Measurements from ENCODE around the gene RAB10.
"Not testable (repeated sequence)": the region's sequence is repeated elsewhere in the genome, so short reads cannot be mapped to it uniquely, and the experiment has no call there.

The RAB10 gene

GRCh38 chr2:26033818-26034636 is at the start of gene RAB10:
Gene RAB10 (plus strand): TSS chr2:26034084. CDS start chr2:26034609, 525 bp downstream.
- DNase-seq (ENCODE audit: low spot score): peak; percentile 100

- no peak for DNase-seq (ENCODE audit: low spot score)
Measured at GRCh38 chr2:25988134-25988533, 45.8 kb upstream of the RAB10 start.

GRCh38 chr2:25989154-25989553 is 44.7 kb upstream of the RAB10 start:
- DNase-seq (ENCODE audit: low spot score): no peak

- no peak for DNase-seq (ENCODE audit: low spot score)
Measured at GRCh38 chr2:25991965-25992364, 41.9 kb upstream of the RAB10 start.

- no peak for DNase-seq (ENCODE audit: low spot score)
Measured at GRCh38 chr2:25992556-25992955, 41.3 kb upstream of the RAB10 start.

- no peak for DNase-seq (ENCODE audit: low spot score)
Measured at GRCh38 chr2:25993049-25993448, 40.8 kb upstream of the RAB10 start.

GRCh38 chr2:25994509-25994908 is 39.4 kb upstream of the RAB10 start:
- no peak for DNase-seq (ENCODE audit: low spot score)

GRCh38 chr2:25996844-25997243 is 37.0 kb upstream of the RAB10 start:
- no peak for DNase-seq (ENCODE audit: low spot score)

GRCh38 chr2:25998816-25999383 is 35.0 kb upstream of the RAB10 start:
- DNase-seq (ENCODE audit: low spot score): not testable (repeated sequence)

- not testable (repeated sequence) for DNase-seq (ENCODE audit: low spot score)
Measured at GRCh38 chr2:25999406-25999805, 34.5 kb upstream of the RAB10 start.

GRCh38 chr2:26000561-26001082 is 33.3 kb upstream of the RAB10 start:
- DNase-seq (ENCODE audit: low spot score): no peak

- DNase-seq (ENCODE audit: low spot score): no peak
Measured at GRCh38 chr2:26001743-26002351, 32.0 kb upstream of the RAB10 start.

- no peak for DNase-seq (ENCODE audit: low spot score)
Measured at GRCh38 chr2:26002632-26003310, 31.1 kb upstream of the RAB10 start.

GRCh38 chr2:26008095-26008494 is 25.8 kb upstream of the RAB10 start:
- DNase-seq (ENCODE audit: low spot score): no peak

- DNase-seq (ENCODE audit: low spot score): peak; percentile 77
Measured at GRCh38 chr2:26008851-26009566, 24.9 kb upstream of the RAB10 start.

- DNase-seq (ENCODE audit: low spot score): peak; percentile 40
Measured at GRCh38 chr2:26009567-26009963, 24.3 kb upstream of the RAB10 start.

GRCh38 chr2:26010943-26011342 is 22.9 kb upstream of the RAB10 start:
- no peak for DNase-seq (ENCODE audit: low spot score)

- no peak for DNase-seq (ENCODE audit: low spot score)
Measured at GRCh38 chr2:26011609-26011989, 22.3 kb upstream of the RAB10 start.

- peak; percentile 66 for DNase-seq (ENCODE audit: low spot score)
Measured at GRCh38 chr2:26011990-26012856, 21.7 kb upstream of the RAB10 start.

GRCh38 chr2:26013668-26014067 is 20.2 kb upstream of the RAB10 start:
- DNase-seq (ENCODE audit: low spot score): no peak
